GM18507 (cell line): ENCODE results near the gene SYPL1.

Experiments
- DNase-seq: peaks from one replicate; pipeline ENCODE4 v3.0.0; 2011; ENCODE audit warnings: low read depth; ENCODE audit not compliant: insufficient read length; ENCODE audit errors: extremely low spot score
- FAIRE-seq: peaks from 2 replicates; lab custom pipeline; 2011; peaks lifted over from hg19 to GRCh38; lab: Jason Lieb, UNC

The SYPL1 gene

GRCh38 chr7:106070567-106071254 lies 41.4 kb downstream of the SYPL1 start:
- DNase-seq (no peak), FAIRE-seq (no peak)

GRCh38 chr7:106070201-106070551 lies 41.9 kb downstream of the SYPL1 start:
- FAIRE-seq (no peak), DNase-seq (no peak)

- peak; percentile 66 for FAIRE-seq
- DNase-seq = no peak
These were observed 42.5 kb downstream of the SYPL1 start for GRCh38 chr7:106069471-106070200.

GRCh38 chr7:106068986-106069385 lies 43.1 kb downstream of the SYPL1 start:
- FAIRE-seq (no peak), DNase-seq (no peak)

GRCh38 chr7:106068538-106068961 lies 43.6 kb downstream of the SYPL1 start:
- DNase-seq (no peak), FAIRE-seq (no peak)

- DNase-seq = no peak
- no peak for FAIRE-seq
These were observed 44.4 kb downstream of the SYPL1 start for GRCh38 chr7:106067678-106068077.

GRCh38 chr7:106065575-106066500 lies 46.3 kb downstream of the SYPL1 start:
- no peak for FAIRE-seq
- no peak for DNase-seq

- no peak for DNase-seq
- no peak for FAIRE-seq
These were observed 47.1 kb downstream of the SYPL1 start for GRCh38 chr7:106064771-106065574.

- no peak for FAIRE-seq
- DNase-seq = no peak
These were observed 47.8 kb downstream of the SYPL1 start for GRCh38 chr7:106064316-106064715.

GRCh38 chr7:106063692-106064091 lies 48.4 kb downstream of the SYPL1 start:
- FAIRE-seq (no peak), DNase-seq (no peak)

GRCh38 chr7:106063024-106063423 lies 49.1 kb downstream of the SYPL1 start:
- FAIRE-seq (no peak), DNase-seq (no peak)

- DNase-seq (no peak), FAIRE-seq (no peak)
These were observed 49.6 kb downstream of the SYPL1 start for GRCh38 chr7:106062521-106062931.

GRCh38 chr7:106062006-106062405 lies 50.1 kb downstream of the SYPL1 start:
- no peak for FAIRE-seq
- no peak for DNase-seq

- FAIRE-seq (peak; percentile 60), DNase-seq (no peak)
These were observed 50.7 kb downstream of the SYPL1 start for GRCh38 chr7:106061301-106061979.

- no peak for FAIRE-seq
- DNase-seq = no peak
These were observed 51.7 kb downstream of the SYPL1 start for GRCh38 chr7:106060394-106060920.

- DNase-seq (no peak), FAIRE-seq (no peak)
These were observed 52.6 kb downstream of the SYPL1 start for GRCh38 chr7:106059556-106059955.

- FAIRE-seq (no peak), DNase-seq (no peak)
These were observed 53.2 kb downstream of the SYPL1 start for GRCh38 chr7:106058928-106059324.
